K562 (cell line): ENCODE data around the gene CEP170. TPM values are rescaled to one million over a fixed set of nuclear protein-coding genes. Genes with fewer than 3 reads are reported as not detected.

Experiments
- DPF2 ChIP-seq: fragments of 450-650 bp; IDR thresholded peaks from 2 replicates; pipeline ENCODE4 v1.6.1; 2016
- JUN ChIP-seq, 2 experiments: sonication (generic) in 1 of 2; formaldehyde crosslinking in 1 of 2; IDR thresholded peaks; 2 replicates each; pipeline versions ENCODE4 v1.6.1 to v1.8.0; 2012 to 2022; ENCODE audit warnings: borderline replicate concordance in 2 of 2, mild to moderate bottlenecking in 2 of 2, improper control_type of control experiment in 1 of 2, low read depth in 1 of 2, low read length in 1 of 2, missing genetic modification reagents in 1 of 2
- MBD2 ChIP-seq: sonication (generic); IDR thresholded peaks from 2 replicates; pipeline ENCODE4 v1.6.1; 2016; ENCODE audit warnings: low read depth, borderline replicate concordance
- MXI1 ChIP-seq: IDR thresholded peaks from 2 replicates; pipeline ENCODE4 v1.6.1; 2011; ENCODE audit warnings: low read depth, mild to moderate bottlenecking, improper control_type of control experiment, low read length
- MYC ChIP-seq, 2 experiments: fragments of 250-450 bp in 1 of 2; sonication (Bioruptor Pico) in 1 of 2; IDR thresholded peaks; 2 replicates each; pipeline versions ENCODE4 v1.5.1 to v1.6.1; 2012 to 2021; ENCODE audit warnings: low read depth in 2 of 2, borderline replicate concordance in 1 of 2, improper control_type of control experiment in 1 of 2, low read length in 1 of 2, mild to moderate bottlenecking in 1 of 2, moderate library complexity in 1 of 2
- RBM17 ChIP-seq: fragments of 200-400 bp; formaldehyde crosslinking; IDR thresholded peaks from 2 replicates; pipeline ENCODE4 v1.6.1; 2017; ENCODE audit warnings: low read depth, mild to moderate bottlenecking, low read length, borderline replicate concordance
- SMC3 ChIP-seq: conservative IDR thresholded peaks from 2 replicates; pipeline ENCODE4 v1.6.1; 2011; ENCODE audit warnings: low read depth, low read length, improper control_type of control experiment; ENCODE audit not compliant: insufficient read depth
- ZBTB1 ChIP-seq: sonication (generic); formaldehyde crosslinking; IDR thresholded peaks from 2 replicates; pipeline ENCODE4 v1.8.1; 2023; ENCODE audit warnings: missing genetic modification reagents, low read depth, mild to moderate bottlenecking, borderline replicate concordance
- ZNF212 ChIP-seq: fragments of 450-650 bp; formaldehyde crosslinking; IDR thresholded peaks from 2 replicates; pipeline ENCODE4 v1.4.0; 2020; ENCODE audit warnings: mild to moderate bottlenecking
- ZNF354B ChIP-seq: fragments of 250-450 bp; sonication (Bioruptor Pico); IDR thresholded peaks from 2 replicates; pipeline ENCODE4 v1.4.0; 2020
- ZNF57 ChIP-seq: fragments of 450-650 bp; formaldehyde crosslinking; IDR thresholded peaks from 2 replicates; pipeline ENCODE4 v1.4.0; 2020; ENCODE audit warnings: mild to moderate bottlenecking, moderate library complexity
- ZNF589 ChIP-seq: fragments of 200-800 bp; sonication (Bioruptor generic); IDR thresholded peaks from 2 replicates; pipeline ENCODE4 v1.6.1; 2016; ENCODE audit warnings: low read depth, missing genetic modification characterization, missing compliant biosample characterization
- polyA plus RNA-seq, 8 experiments: library from polyadenylated mRNA; depleted of rRNA in 4 of 8; stranded (reverse) in 5 of 8; unstranded in 3 of 8; fragments of >200 nt; fragmentation: Nextera tagmentation in 2 of 8; fragmentation: Illumina TruSeq in 1 of 8; extraction: Ambion mirVana in 2 of 8; extraction: Trizol in 1 of 8; gene quantifications; 2 replicates each; pipeline versions ENCODE4 v1.2.1 to v1.2.3, GENCODE V29; 2011 to 2014; ENCODE audit warnings: inconsistent platforms in 1 of 8, missing spikeins in 1 of 8
- total RNA-seq, 7 experiments: library from RNA; depleted of rRNA in 6 of 7; stranded (reverse); fragments of >200 nt in 6 of 7; fragmentation: Illumina TruSeq in 2 of 7; extraction: Trizol in 2 of 7; gene quantifications; 2 replicates each; pipeline versions ENCODE4 v1.2.1 to v1.2.3, GENCODE V29; 2011 to 2021; ENCODE audit warnings: low replicate concordance in 1 of 7
- TF ChIP-seq, protein P1 (sequence below): fragments of 450-650 bp; IDR thresholded peaks from 2 replicates; pipeline ENCODE4 v1.6.1; 2017; ENCODE audit warnings: antibody characterized with exemption, mild to moderate bottlenecking
- TF ChIP-seq, protein P2 (sequence below): fragments of 250-450 bp; sonication (Bioruptor Pico); IDR thresholded peaks from 2 replicates; pipeline ENCODE4 v1.4.0; 2020
- TF ChIP-seq, protein P3 (sequence below): conservative IDR thresholded peaks from 2 replicates; pipeline ENCODE4 v1.6.1; 2011; ENCODE audit warnings: low read depth, mild to moderate bottlenecking, low read length; ENCODE audit not compliant: control insufficient read depth

CEP170 gene
- total and polyA plus RNA-seq, 9 of the 15 experiments (the other 6 are each of a cell fraction or from before 2014, with no cell fraction given): 22.6 to 110 (median 68.5) TPM

DNA sequence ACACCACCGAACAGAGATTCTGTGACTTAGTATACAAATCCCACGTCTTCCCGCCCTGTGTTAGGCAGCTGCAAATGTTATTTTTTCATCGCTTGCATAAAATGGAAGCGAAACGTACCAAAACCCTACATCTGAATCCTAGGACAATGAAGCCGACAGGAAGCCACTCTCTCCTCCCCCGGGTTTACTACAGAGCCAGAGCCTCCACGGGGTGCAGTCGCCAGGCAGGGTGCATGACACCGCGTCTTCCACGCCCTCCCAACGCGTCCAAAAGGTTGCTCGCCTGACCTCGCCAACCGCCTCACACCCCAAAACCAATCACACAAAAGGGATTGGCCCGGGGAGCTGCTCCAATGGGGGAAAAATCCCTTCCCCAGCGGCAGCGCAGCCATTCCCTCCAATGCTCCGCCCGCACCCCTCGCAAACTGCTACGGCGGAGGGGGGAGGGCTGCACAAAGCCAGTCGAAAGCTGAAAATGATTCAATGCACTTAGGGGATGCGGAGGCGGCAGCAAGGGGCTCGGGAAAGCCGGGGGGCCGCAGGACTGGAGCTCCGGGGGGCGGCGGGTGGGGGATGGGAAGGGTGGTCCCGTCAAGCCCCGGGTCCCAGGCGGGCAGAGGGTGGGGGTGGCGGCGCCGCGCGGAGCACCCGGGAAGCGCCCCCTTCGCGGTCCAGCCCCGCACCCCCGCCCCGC, 701 bp downstream of the CEP170 start (continued):
- TF ChIP-seq, protein P1, sequence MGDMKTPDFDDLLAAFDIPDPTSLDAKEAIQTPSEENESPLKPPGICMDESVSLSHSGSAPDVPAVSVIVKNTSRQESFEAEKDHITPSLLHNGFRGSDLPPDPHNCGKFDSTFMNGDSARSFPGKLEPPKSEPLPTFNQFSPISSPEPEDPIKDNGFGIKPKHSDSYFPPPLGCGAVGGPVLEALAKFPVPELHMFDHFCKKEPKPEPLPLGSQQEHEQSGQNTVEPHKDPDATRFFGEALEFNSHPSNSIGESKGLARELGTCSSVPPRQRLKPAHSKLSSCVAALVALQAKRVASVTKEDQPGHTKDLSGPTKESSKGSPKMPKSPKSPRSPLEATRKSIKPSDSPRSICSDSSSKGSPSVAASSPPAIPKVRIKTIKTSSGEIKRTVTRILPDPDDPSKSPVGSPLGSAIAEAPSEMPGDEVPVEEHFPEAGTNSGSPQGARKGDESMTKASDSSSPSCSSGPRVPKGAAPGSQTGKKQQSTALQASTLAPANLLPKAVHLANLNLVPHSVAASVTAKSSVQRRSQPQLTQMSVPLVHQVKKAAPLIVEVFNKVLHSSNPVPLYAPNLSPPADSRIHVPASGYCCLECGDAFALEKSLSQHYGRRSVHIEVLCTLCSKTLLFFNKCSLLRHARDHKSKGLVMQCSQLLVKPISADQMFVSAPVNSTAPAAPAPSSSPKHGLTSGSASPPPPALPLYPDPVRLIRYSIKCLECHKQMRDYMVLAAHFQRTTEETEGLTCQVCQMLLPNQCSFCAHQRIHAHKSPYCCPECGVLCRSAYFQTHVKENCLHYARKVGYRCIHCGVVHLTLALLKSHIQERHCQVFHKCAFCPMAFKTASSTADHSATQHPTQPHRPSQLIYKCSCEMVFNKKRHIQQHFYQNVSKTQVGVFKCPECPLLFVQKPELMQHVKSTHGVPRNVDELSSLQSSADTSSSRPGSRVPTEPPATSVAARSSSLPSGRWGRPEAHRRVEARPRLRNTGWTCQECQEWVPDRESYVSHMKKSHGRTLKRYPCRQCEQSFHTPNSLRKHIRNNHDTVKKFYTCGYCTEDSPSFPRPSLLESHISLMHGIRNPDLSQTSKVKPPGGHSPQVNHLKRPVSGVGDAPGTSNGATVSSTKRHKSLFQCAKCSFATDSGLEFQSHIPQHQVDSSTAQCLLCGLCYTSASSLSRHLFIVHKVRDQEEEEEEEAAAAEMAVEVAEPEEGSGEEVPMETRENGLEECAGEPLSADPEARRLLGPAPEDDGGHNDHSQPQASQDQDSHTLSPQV: no peak
- TF ChIP-seq ZNF354B (CRISPR knock-in tag) (no peak), MYC (IDR thresholded peaks at IDR 0.05; ENCODE audit: low read depth, low read length) (peak; percentile 75; the same call in 1 of the 2 replicates), MYC (CRISPR knock-in tag; IDR thresholded peaks at IDR 0.05; ENCODE audit: borderline replicate concordance, low read depth) (no peak), SMC3 (no peak), JUN (IDR thresholded peaks at IDR 0.05; ENCODE audit: borderline replicate concordance, low read depth, low read length) (no peak), JUN (CRISPR knock-in tag; IDR thresholded peaks at IDR 0.05; ENCODE audit: borderline replicate concordance) (no peak; the same call in 1 of the 2 replicates), ZNF212 (CRISPR knock-in tag) (no peak), RBM17 (no peak), MXI1 (peak; percentile 42; the same call in 1 of the 2 replicates), DPF2 (peak; percentile 56; the same call in 1 of the 2 replicates), ZNF589 (CRISPR knock-in tag) (no peak; the same call in 1 of the 2 replicates), MBD2 (peak; percentile 32; the same call in 1 of the 2 replicates), ZBTB1 (CRISPR knock-in tag) (peak; percentile 93), ZNF57 (CRISPR knock-in tag) (no peak)
- TF ChIP-seq, protein P2, sequence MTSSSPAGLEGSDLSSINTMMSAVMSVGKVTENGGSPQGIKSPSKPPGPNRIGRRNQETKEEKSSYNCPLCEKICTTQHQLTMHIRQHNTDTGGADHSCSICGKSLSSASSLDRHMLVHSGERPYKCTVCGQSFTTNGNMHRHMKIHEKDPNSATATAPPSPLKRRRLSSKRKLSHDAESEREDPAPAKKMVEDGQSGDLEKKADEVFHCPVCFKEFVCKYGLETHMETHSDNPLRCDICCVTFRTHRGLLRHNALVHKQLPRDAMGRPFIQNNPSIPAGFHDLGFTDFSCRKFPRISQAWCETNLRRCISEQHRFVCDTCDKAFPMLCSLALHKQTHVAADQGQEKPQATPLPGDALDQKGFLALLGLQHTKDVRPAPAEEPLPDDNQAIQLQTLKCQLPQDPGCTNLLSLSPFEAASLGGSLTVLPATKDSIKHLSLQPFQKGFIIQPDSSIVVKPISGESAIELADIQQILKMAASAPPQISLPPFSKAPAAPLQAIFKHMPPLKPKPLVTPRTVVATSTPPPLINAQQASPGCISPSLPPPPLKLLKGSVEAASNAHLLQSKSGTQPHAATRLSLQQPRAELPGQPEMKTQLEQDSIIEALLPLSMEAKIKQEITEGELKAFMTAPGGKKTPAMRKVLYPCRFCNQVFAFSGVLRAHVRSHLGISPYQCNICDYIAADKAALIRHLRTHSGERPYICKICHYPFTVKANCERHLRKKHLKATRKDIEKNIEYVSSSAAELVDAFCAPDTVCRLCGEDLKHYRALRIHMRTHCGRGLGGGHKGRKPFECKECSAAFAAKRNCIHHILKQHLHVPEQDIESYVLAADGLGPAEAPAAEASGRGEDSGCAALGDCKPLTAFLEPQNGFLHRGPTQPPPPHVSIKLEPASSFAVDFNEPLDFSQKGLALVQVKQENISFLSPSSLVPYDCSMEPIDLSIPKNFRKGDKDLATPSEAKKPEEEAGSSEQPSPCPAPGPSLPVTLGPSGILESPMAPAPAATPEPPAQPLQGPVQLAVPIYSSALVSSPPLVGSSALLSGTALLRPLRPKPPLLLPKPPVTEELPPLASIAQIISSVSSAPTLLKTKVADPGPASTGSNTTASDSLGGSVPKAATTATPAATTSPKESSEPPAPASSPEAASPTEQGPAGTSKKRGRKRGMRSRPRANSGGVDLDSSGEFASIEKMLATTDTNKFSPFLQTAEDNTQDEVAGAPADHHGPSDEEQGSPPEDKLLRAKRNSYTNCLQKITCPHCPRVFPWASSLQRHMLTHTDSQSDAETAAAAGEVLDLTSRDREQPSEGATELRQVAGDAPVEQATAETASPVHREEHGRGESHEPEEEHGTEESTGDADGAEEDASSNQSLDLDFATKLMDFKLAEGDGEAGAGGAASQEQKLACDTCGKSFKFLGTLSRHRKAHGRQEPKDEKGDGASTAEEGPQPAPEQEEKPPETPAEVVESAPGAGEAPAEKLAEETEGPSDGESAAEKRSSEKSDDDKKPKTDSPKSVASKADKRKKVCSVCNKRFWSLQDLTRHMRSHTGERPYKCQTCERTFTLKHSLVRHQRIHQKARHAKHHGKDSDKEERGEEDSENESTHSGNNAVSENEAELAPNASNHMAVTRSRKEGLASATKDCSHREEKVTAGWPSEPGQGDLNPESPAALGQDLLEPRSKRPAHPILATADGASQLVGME (CRISPR knock-in tag): 0 out of 2 replicates have a peak, but pooled peaks have one; percentile 13
- TF ChIP-seq, protein P3, sequence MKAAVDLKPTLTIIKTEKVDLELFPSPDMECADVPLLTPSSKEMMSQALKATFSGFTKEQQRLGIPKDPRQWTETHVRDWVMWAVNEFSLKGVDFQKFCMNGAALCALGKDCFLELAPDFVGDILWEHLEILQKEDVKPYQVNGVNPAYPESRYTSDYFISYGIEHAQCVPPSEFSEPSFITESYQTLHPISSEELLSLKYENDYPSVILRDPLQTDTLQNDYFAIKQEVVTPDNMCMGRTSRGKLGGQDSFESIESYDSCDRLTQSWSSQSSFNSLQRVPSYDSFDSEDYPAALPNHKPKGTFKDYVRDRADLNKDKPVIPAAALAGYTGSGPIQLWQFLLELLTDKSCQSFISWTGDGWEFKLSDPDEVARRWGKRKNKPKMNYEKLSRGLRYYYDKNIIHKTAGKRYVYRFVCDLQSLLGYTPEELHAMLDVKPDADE: peak; percentile 55; the same call in 1 of the 2 replicates
